ENCODE measurements around the gene PDXDC1. TPM values are rescaled to one million over a fixed set of nuclear protein-coding genes. Genes with fewer than 3 reads are reported as not detected.
A peak's percentile ranks its signal among the peaks of the same experiment; 100 is the strongest.
"Not testable (repeated sequence)": the region's sequence is repeated elsewhere in the genome, so short reads cannot be mapped to it uniquely, and the experiment has no call there.

PDXDC1 gene
- total and polyA plus RNA-seq, 9 donors: 34.8 to 58.8 (median 42.6) TPM

- Histone ChIP-seq H3K4me3 (ENCODE audit: low read length) (no peak overlapping the region), H3K4me1 (ENCODE audit: control insufficient read depth, insufficient read depth, low read length) (no peaks in the 10 kb centered on the region)
Observed at GRCh38 chr16:15046692-15047376, 72.0 kb downstream of the PDXDC1 start.

GRCh38 chr16:15049581-15050180, 74.9 kb downstream of the PDXDC1 start:
- Histone ChIP-seq H3K27ac (ENCODE audit: low read length) (no peak overlapping the region), H3K27me3 (ENCODE audit: control insufficient read depth, insufficient read depth, low read length) (no peaks in the 10 kb centered on the region), H3K36me3 (ENCODE audit: control insufficient read depth, insufficient read depth, low read length) (peaks cover 22% of the 10 kb centered on the region), H3K4me3 (ENCODE audit: low read length) (no peak overlapping the region), H3K9me3 (replicated peaks; ENCODE audit: control insufficient read depth, low read depth, low read length) (no peaks in the 10 kb centered on the region), H3K4me1 (ENCODE audit: control insufficient read depth, insufficient read depth, low read length) (peaks cover 6% of the 10 kb centered on the region)
- WGBS (ENCODE audit: insufficient coverage): 96% methylated on average over 2 of the region's 3 CpGs
- no peak for DNase-seq

More at GRCh38 chr16:15046692-15047376, 72.0 kb downstream of the PDXDC1 start:
- H3K27ac ChIP-seq (ENCODE audit: low read length): no peak overlapping the region
- no peaks in the 10 kb centered on the region for H3K9me3 ChIP-seq (replicated peaks; ENCODE audit: control insufficient read depth, low read depth, low read length)
- 94% methylated on average over 10 of the region's 21 CpGs for WGBS (ENCODE audit: insufficient coverage)
- no peak for DNase-seq
- no peaks in the 10 kb centered on the region for H3K27me3 ChIP-seq (ENCODE audit: control insufficient read depth, insufficient read depth, low read length)
- H3K36me3 ChIP-seq (ENCODE audit: control insufficient read depth, insufficient read depth, low read length): peaks cover 33% of the 10 kb centered on the region

GRCh38 chr16:15050440-15050839, 75.6 kb downstream of the PDXDC1 start:
- H3K27ac ChIP-seq (ENCODE audit: low read length); H3K27me3 ChIP-seq (ENCODE audit: control insufficient read depth, insufficient read depth, low read length); DNase-seq; H3K4me3 ChIP-seq (ENCODE audit: low read length); H3K9me3 ChIP-seq (replicated peaks; ENCODE audit: control insufficient read depth, low read depth, low read length): not testable (repeated sequence)
- peaks cover 13% of the 10 kb centered on the region for H3K4me1 ChIP-seq (ENCODE audit: control insufficient read depth, insufficient read depth, low read length)
- peaks cover 22% of the 10 kb centered on the region for H3K36me3 ChIP-seq (ENCODE audit: control insufficient read depth, insufficient read depth, low read length)
- no CpG with 5 or more reads among the region's 1 CpG for WGBS (ENCODE audit: insufficient coverage)

- Histone ChIP-seq H3K9me3 (replicated peaks; ENCODE audit: control insufficient read depth, low read depth, low read length) (no peaks in the 10 kb centered on the region), H3K4me3 (ENCODE audit: low read length) (no peak overlapping the region), H3K4me1 (ENCODE audit: control insufficient read depth, insufficient read depth, low read length) (peaks cover 18% of the 10 kb centered on the region), H3K27me3 (ENCODE audit: control insufficient read depth, insufficient read depth, low read length) (no peaks in the 10 kb centered on the region), H3K27ac (ENCODE audit: low read length) (no peak overlapping the region), H3K36me3 (ENCODE audit: control insufficient read depth, insufficient read depth, low read length) (peaks cover 12% of the 10 kb centered on the region)
- DNase-seq: no peak
- WGBS (ENCODE audit: insufficient coverage): no CpG with 5 or more reads among the region's 9 CpGs
Observed at GRCh38 chr16:15051387-15051951, 76.6 kb downstream of the PDXDC1 start.

GRCh38 chr16:15052747-15053476, 78.1 kb downstream of the PDXDC1 start:
- no peaks in the 10 kb centered on the region for H3K27me3 ChIP-seq (ENCODE audit: control insufficient read depth, insufficient read depth, low read length)
- WGBS (ENCODE audit: insufficient coverage): 63% methylated on average over 6 of the region's 10 CpGs
- H3K27ac ChIP-seq (ENCODE audit: low read length): no peak overlapping the region
- H3K4me3 ChIP-seq (ENCODE audit: low read length): no peak overlapping the region
- H3K36me3 ChIP-seq (ENCODE audit: control insufficient read depth, insufficient read depth, low read length): no peaks in the 10 kb centered on the region
- H3K4me1 ChIP-seq (ENCODE audit: control insufficient read depth, insufficient read depth, low read length): peaks cover 19% of the 10 kb centered on the region
- no peak for DNase-seq
- H3K9me3 ChIP-seq (replicated peaks; ENCODE audit: control insufficient read depth, low read depth, low read length): no peaks in the 10 kb centered on the region

GRCh38 chr16:15053904-15054303, 79.1 kb downstream of the PDXDC1 start:
- H3K4me3 ChIP-seq (ENCODE audit: low read length): no peak overlapping the region
- no peak for DNase-seq
- H3K4me1 ChIP-seq (ENCODE audit: control insufficient read depth, insufficient read depth, low read length): peaks cover 19% of the 10 kb centered on the region
- H3K27ac ChIP-seq (ENCODE audit: low read length): no peak overlapping the region
- H3K27me3 ChIP-seq (ENCODE audit: control insufficient read depth, insufficient read depth, low read length): no peaks in the 10 kb centered on the region
- H3K9me3 ChIP-seq (replicated peaks; ENCODE audit: control insufficient read depth, low read depth, low read length): no peaks in the 10 kb centered on the region
- WGBS (ENCODE audit: insufficient coverage): 83% methylated on average over 10 of the region's 10 CpGs
- H3K36me3 ChIP-seq (ENCODE audit: control insufficient read depth, insufficient read depth, low read length): peaks cover 4% of the 10 kb centered on the region

- Histone ChIP-seq H3K36me3 (ENCODE audit: control insufficient read depth, insufficient read depth, low read length) (peaks cover 10% of the 10 kb centered on the region), H3K4me1 (ENCODE audit: control insufficient read depth, insufficient read depth, low read length) (peaks cover 19% of the 10 kb centered on the region), H3K27ac (ENCODE audit: low read length) (peak overlapping the region; percentile 65), H3K27me3 (ENCODE audit: control insufficient read depth, insufficient read depth, low read length) (no peaks in the 10 kb centered on the region), H3K9me3 (replicated peaks; ENCODE audit: control insufficient read depth, low read depth, low read length) (no peaks in the 10 kb centered on the region), H3K4me3 (ENCODE audit: low read length) (peak overlapping the region; percentile 97)
- DNase-seq: no peak
- 78% methylated on average over 17 of the region's 19 CpGs for WGBS (ENCODE audit: insufficient coverage)
Observed at GRCh38 chr16:15054357-15055140, 79.7 kb downstream of the PDXDC1 start.

- Histone ChIP-seq H3K4me1 (ENCODE audit: control insufficient read depth, insufficient read depth, low read length) (peaks cover 19% of the 10 kb centered on the region), H3K4me3 (ENCODE audit: low read length) (peak overlapping the region; percentile 97), H3K27ac (ENCODE audit: low read length) (peak overlapping the region; percentile 65), H3K9me3 (replicated peaks; ENCODE audit: control insufficient read depth, low read depth, low read length) (no peaks in the 10 kb centered on the region), H3K27me3 (ENCODE audit: control insufficient read depth, insufficient read depth, low read length) (no peaks in the 10 kb centered on the region), H3K36me3 (ENCODE audit: control insufficient read depth, insufficient read depth, low read length) (peaks cover 12% of the 10 kb centered on the region)
- peak; percentile 74 for DNase-seq
- WGBS (ENCODE audit: insufficient coverage): 3% methylated on average over 73 of the region's 81 CpGs
Observed at GRCh38 chr16:15055141-15056053, 80.6 kb downstream of the PDXDC1 start.

Measured in muscle of leg (tissue), 11 donors.